Caco-2 (cell line): ENCODE measurements around the gene USHBP1. TPM values are rescaled to one million over a fixed set of nuclear protein-coding genes. Genes with fewer than 3 reads are reported as not detected.

Experiments
- BruUV-seq: library from RNA; stranded (reverse); fragments of 400-500 nt; replicated peaks from 2 replicates; lab custom pipeline; 2021; lab: Mats Ljungman, UMichigan
- CTCF ChIA-PET: fragments of 300-600 bp; sonication (Branson Sonifier 250); formaldehyde crosslinking; loops from one replicate; lab custom pipeline; 2022; ENCODE audit warnings: antibody characterized with exemption; lab: Charles Lee
- POLR2A ChIA-PET: fragments of 300-600 bp; sonication (Branson Sonifier 250); formaldehyde crosslinking; loops from one replicate; lab custom pipeline; 2022; ENCODE audit warnings: antibody characterized with exemption; lab: Charles Lee
- DNase-seq, 2 experiments: peaks; one replicate each; pipeline versions ENCODE4 v3.0.0 to v3.0.0-alpha.2; 2020 to 2022
- H3K27me3 ChIP-seq: replicated peaks from 2 replicates; pipeline ENCODE4 v1.6.0; 2011; ENCODE audit warnings: low read length; ENCODE audit not compliant: control insufficient read depth, insufficient read depth
- H3K36me3 ChIP-seq: 2 replicates; pipeline ENCODE4 v1.5.1; 2011; ENCODE audit warnings: low read length; ENCODE audit not compliant: control insufficient read depth, insufficient read depth
- H3K4me1 ChIP-seq: fragments of 250-450 bp; sonication (Bioruptor Pico); 2 replicates; pipeline ENCODE4 v1.5.1; 2020; ENCODE audit warnings: mild to moderate bottlenecking
- H3K4me3 ChIP-seq: 2 replicates; pipeline ENCODE4 v1.5.1; 2011; ENCODE audit warnings: low read depth, mild to moderate bottlenecking, control low read depth, low read length
- H3K9me3 ChIP-seq: fragments of 250-450 bp; sonication (Bioruptor Pico); 2 replicates; pipeline ENCODE4 v1.5.1; 2020; ENCODE audit warnings: mild to moderate bottlenecking, moderate library complexity
- H3K27ac Mint-ChIP-seq: one replicate; pipeline ENCODE4 v1.8.0; 2022; ENCODE audit warnings: mixed read lengths; ENCODE audit not compliant: unreplicated experiment
- H3K27me3 Mint-ChIP-seq: one replicate; pipeline ENCODE4 v1.8.0; 2022; ENCODE audit warnings: mixed read lengths; ENCODE audit not compliant: insufficient read depth, unreplicated experiment
- H3K36me3 Mint-ChIP-seq: one replicate; pipeline ENCODE4 v1.8.0; 2022; ENCODE audit warnings: mild to moderate bottlenecking, mixed read lengths; ENCODE audit not compliant: insufficient read depth, unreplicated experiment
- H3K4me1 Mint-ChIP-seq: one replicate; pipeline ENCODE4 v1.8.0; 2022; ENCODE audit warnings: low read depth, mixed read lengths; ENCODE audit not compliant: unreplicated experiment
- H3K4me3 Mint-ChIP-seq: one replicate; pipeline ENCODE4 v1.8.0; 2022; ENCODE audit warnings: mild to moderate bottlenecking, moderate library complexity, mixed read lengths; ENCODE audit not compliant: unreplicated experiment
- H3K9me3 Mint-ChIP-seq: one replicate; pipeline ENCODE4 v1.8.0; 2022; ENCODE audit warnings: mixed read lengths; ENCODE audit not compliant: unreplicated experiment
- CTCF ChIP-seq, 2 experiments: fragments of 200-600 bp in 1 of 2; IDR thresholded peaks; 1 replicate in 1 of 2; 2 replicates in 1 of 2; pipeline versions ENCODE4 v1.5.1 to v1.8.0; 2011 to 2022; ENCODE audit warnings: antibody characterized with exemption in 1 of 2, control low read depth in 1 of 2, inconsistent platforms in 1 of 2, low read depth in 1 of 2, low read length in 1 of 2, mild to moderate bottlenecking in 1 of 2, moderate library complexity in 1 of 2; ENCODE audit not compliant: insufficient read depth in 1 of 2, severe bottlenecking in 1 of 2, unreplicated experiment in 1 of 2
- intact Hi-C: fragments of 100-400 bp; cut with micrococcal nuclease; formaldehyde crosslinking; loops from one replicate; pipeline ENCODE4 v1.10.0; 2022; ENCODE audit not compliant: unreplicated experiment
- total RNA-seq: library from RNA; stranded (reverse); gene quantifications from 2 replicates; pipeline ENCODE4 v1.2.3, GENCODE V29; 2022

Gene USHBP1
- total RNA-seq, 1 experiment from 2014 or later: not detected

- Histone ChIP-seq H3K9me3 (no peaks in the 10 kb centered on the region), H3K4me1 (peaks cover 39% of the 10 kb centered on the region), H3K4me3 (no peak overlapping the region), H3K27me3 (no peaks in the 10 kb centered on the region), H3K36me3 (peaks cover 2% of the 10 kb centered on the region)
- no peak for DNase-seq
- Mint-ChIP-seq H3K4me1 (peaks cover 20% of the 10 kb centered on the region), H3K27me3 (no peaks in the 10 kb centered on the region), H3K27ac (peak overlapping the region; percentile 61), H3K36me3 (peaks cover 72% of the 10 kb centered on the region), H3K9me3 (no peaks in the 10 kb centered on the region), H3K4me3 (peak overlapping the region; percentile 58)
- POLR2A ChIA-PET: interaction anchor here (0.8 to 1.2 kb wide), 2 partner anchors 14 to 26 kb away, joined by 3 to 5 read pairs; partner anchors contain the start of genes OCEL1 and USE1
- CTCF ChIA-PET: interaction anchor here (0.6 to 0.8 kb wide), 2 partner anchors 26 to 52 kb away, joined by 3 read pairs; partner anchors contain the start of gene BABAM1
- intact Hi-C loops: no loop called here
- no peak for TF ChIP-seq CTCF (IDR thresholded peaks at IDR 0.05; ENCODE audit: insufficient read depth in 1 of 2, low read depth in 1 of 2, low read length in 1 of 2, severe bottlenecking in 1 of 2, unreplicated experiment in 1 of 2)
- BruUV-seq: no TSS peak
Measured at GRCh38 chr19:17240826-17241399, 23.6 kb downstream of the USHBP1 start.

- Mint-ChIP-seq H3K4me1 (peaks cover 20% of the 10 kb centered on the region), H3K9me3 (no peaks in the 10 kb centered on the region), H3K27ac (peak overlapping the region; percentile 61), H3K36me3 (peaks cover 70% of the 10 kb centered on the region), H3K27me3 (no peaks in the 10 kb centered on the region), H3K4me3 (peak overlapping the region; percentile 58)
- ChIA-PET POLR2A (interaction anchor here (0.8 to 1.2 kb wide), 2 partner anchors 14 to 25 kb away, joined by 3 to 5 read pairs; partner anchors contain the start of genes OCEL1 and USE1), CTCF (interaction anchor here (0.6 to 0.8 kb wide), 2 partner anchors 27 to 52 kb away, joined by 3 read pairs; partner anchors contain the start of gene BABAM1)
- Histone ChIP-seq H3K4me3 (no peak overlapping the region), H3K36me3 (peaks cover 2% of the 10 kb centered on the region), H3K27me3 (no peaks in the 10 kb centered on the region), H3K9me3 (no peaks in the 10 kb centered on the region), H3K4me1 (peaks cover 39% of the 10 kb centered on the region)
- intact Hi-C loops: no loop called here
- peak; percentile 63 to 64 for DNase-seq
- TF ChIP-seq CTCF (IDR thresholded peaks at IDR 0.05; ENCODE audit: insufficient read depth in 1 of 2, low read depth in 1 of 2, low read length in 1 of 2, severe bottlenecking in 1 of 2, unreplicated experiment in 1 of 2): no peak
- BruUV-seq: no TSS peak
Measured at GRCh38 chr19:17240062-17240752, 24.3 kb downstream of the USHBP1 start.

GRCh38 chr19:17237747-17238706 lies 26.5 kb downstream of the USHBP1 start:
- Histone ChIP-seq H3K27me3 (no peaks in the 10 kb centered on the region), H3K36me3 (peaks cover 2% of the 10 kb centered on the region), H3K9me3 (no peaks in the 10 kb centered on the region; the same call in 1 of the 2 replicates), H3K4me3 (no peak overlapping the region), H3K4me1 (peaks cover 32% of the 10 kb centered on the region)
- intact Hi-C loops: no loop called here
- H3K36me3 Mint-ChIP-seq: peaks cover 73% of the 10 kb centered on the region
- H3K4me3 Mint-ChIP-seq: peak overlapping the region; percentile 31
- no peak for TF ChIP-seq CTCF (IDR thresholded peaks at IDR 0.05; ENCODE audit: insufficient read depth in 1 of 2, low read depth in 1 of 2, low read length in 1 of 2, severe bottlenecking in 1 of 2, unreplicated experiment in 1 of 2)
- no peaks in the 10 kb centered on the region for H3K27me3 Mint-ChIP-seq
- H3K4me1 Mint-ChIP-seq: peaks cover 18% of the 10 kb centered on the region
- H3K9me3 Mint-ChIP-seq: no peaks in the 10 kb centered on the region
- no TSS peak for BruUV-seq
- CTCF ChIA-PET: no interaction called here
- DNase-seq: no peak
- POLR2A ChIA-PET: no interaction called here
- peak overlapping the region; percentile 72 for H3K27ac Mint-ChIP-seq
